Transverse colon (tissue), 4 donors: ENCODE measurements around the gene TNS1. TPM values are rescaled to one million over a fixed set of nuclear protein-coding genes. Genes with fewer than 3 reads are reported as not detected.
"Not testable (repeated sequence)": the region's sequence is repeated elsewhere in the genome, so short reads cannot be mapped to it uniquely, and the experiment has no call there.

Experiments used
- DNase-seq: peaks from one replicate; pipeline ENCODE4 v3.0.0-alpha.2; 2019
- H3K27ac ChIP-seq, 4 donors: fragments of 200-600 bp; sonication (generic); 2 replicates each; pipeline ENCODE4 v1.5.1; 2016 to 2018; ENCODE audit warnings: inconsistent platforms in 4 of 4
- H3K27me3 ChIP-seq: fragments of 200-600 bp; sonication (generic); 2 replicates; pipeline ENCODE4 v1.5.1; 2017; ENCODE audit warnings: inconsistent platforms
- H3K36me3 ChIP-seq, 4 donors: fragments of 200-600 bp; sonication (generic); 2 replicates each; pipeline ENCODE4 v1.5.1; 2017 to 2019; ENCODE audit warnings: inconsistent platforms in 4 of 4
- H3K4me1 ChIP-seq, 4 donors: fragments of 200-600 bp; sonication (generic); 2 replicates each; pipeline ENCODE4 v1.5.1; 2017 to 2020; ENCODE audit warnings: inconsistent platforms in 4 of 4
- H3K4me3 ChIP-seq, 4 donors: fragments of 200-600 bp; sonication (generic); 1 replicate in 1 of 4; 2 replicates in 3 of 4; pipeline versions ENCODE4 v1.5.1 to v1.6.1; 2017 to 2019; ENCODE audit warnings: inconsistent platforms in 4 of 4
- H3K9me3 ChIP-seq, 2 donors: fragments of 200-600 bp; sonication (generic); 2 replicates each; pipeline ENCODE4 v1.5.1; 2017 to 2019; ENCODE audit warnings: inconsistent platforms in 2 of 2
- EP300 ChIP-seq: sonication (generic); formaldehyde crosslinking; IDR thresholded peaks from one replicate; pipeline ENCODE4 v1.6.1; 2017; ENCODE audit warnings: antibody characterized with exemption, low read depth
- POLR2A ChIP-seq: fragments of 450-650 bp; IDR thresholded peaks from one replicate; pipeline ENCODE4 v1.6.1; 2016; ENCODE audit warnings: antibody characterized with exemption, mild to moderate bottlenecking, moderate library complexity
- POLR2AphosphoS5 ChIP-seq, 3 donors: sonication (generic); formaldehyde crosslinking; IDR thresholded peaks; one replicate each; pipeline ENCODE4 v1.6.1; 2016; ENCODE audit warnings: antibody characterized with exemption in 3 of 3
- WGBS, 2 donors: methylation state at CpG; one replicate each; pipeline ENCODE4 v1.1.5; 2018; ENCODE audit warnings: low coverage in 1 of 2; 5-methylcytosine and 5-hydroxymethylcytosine counted together
- in situ Hi-C, 4 donors: fragments of 200-750 bp; cut with MboI; loops; one replicate each; pipeline versions ENCODE4 v1.15.0 to v1.15.1; 2017; ENCODE audit warnings: low sequenced_read_pairs in 3 of 4, low pct_ligation_motif_present in 1 of 4, low pct_unique_long_range_greater_than_20kb in 1 of 4
- intact Hi-C: fragments of 100-400 bp; cut with DNase I; formaldehyde crosslinking; loops from one replicate; pipeline ENCODE4 v1.15.1; 2023; ENCODE audit warnings: low total_unique reads
- total RNA-seq, 4 donors: library from RNA; depleted of rRNA; stranded (reverse); fragments of >200 nt; gene quantifications; one replicate each; pipeline ENCODE4 v1.1.0, GENCODE V29; 2016
- TF ChIP-seq, protein P1 (sequence below), 5 experiments: fragments of 200-600 bp in 3 of 5; fragments of 450-650 bp in 2 of 5; sonication (generic) in 3 of 5; IDR thresholded peaks; 1 replicate in 2 of 5; 2 replicates in 3 of 5; pipeline ENCODE4 v1.5.1; 2016 to 2017; ENCODE audit warnings: antibody characterized with exemption in 5 of 5, inconsistent platforms in 3 of 5, mild to moderate bottlenecking in 2 of 5, moderate library complexity in 1 of 5

The TNS1 gene
- total RNA-seq, 4 donors from 2014 or later: 101 to 487 (median 231) TPM

- TF ChIP-seq POLR2A (no peak), EP300 (no peak), POLR2AphosphoS5 (IDR thresholded peaks at IDR 0.05) (no peak)
- TF ChIP-seq, protein P1, sequence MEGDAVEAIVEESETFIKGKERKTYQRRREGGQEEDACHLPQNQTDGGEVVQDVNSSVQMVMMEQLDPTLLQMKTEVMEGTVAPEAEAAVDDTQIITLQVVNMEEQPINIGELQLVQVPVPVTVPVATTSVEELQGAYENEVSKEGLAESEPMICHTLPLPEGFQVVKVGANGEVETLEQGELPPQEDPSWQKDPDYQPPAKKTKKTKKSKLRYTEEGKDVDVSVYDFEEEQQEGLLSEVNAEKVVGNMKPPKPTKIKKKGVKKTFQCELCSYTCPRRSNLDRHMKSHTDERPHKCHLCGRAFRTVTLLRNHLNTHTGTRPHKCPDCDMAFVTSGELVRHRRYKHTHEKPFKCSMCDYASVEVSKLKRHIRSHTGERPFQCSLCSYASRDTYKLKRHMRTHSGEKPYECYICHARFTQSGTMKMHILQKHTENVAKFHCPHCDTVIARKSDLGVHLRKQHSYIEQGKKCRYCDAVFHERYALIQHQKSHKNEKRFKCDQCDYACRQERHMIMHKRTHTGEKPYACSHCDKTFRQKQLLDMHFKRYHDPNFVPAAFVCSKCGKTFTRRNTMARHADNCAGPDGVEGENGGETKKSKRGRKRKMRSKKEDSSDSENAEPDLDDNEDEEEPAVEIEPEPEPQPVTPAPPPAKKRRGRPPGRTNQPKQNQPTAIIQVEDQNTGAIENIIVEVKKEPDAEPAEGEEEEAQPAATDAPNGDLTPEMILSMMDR (IDR thresholded peaks at IDR 0.05): no peak
- intact Hi-C loops (no loop called here), in situ Hi-C loops (loop anchor here in 1 of 4 donors (25.0 kb wide), 1 partner anchor 234 kb away; no protein-coding TSS in a partner anchor)
- whole genome bisulfite sequencing, 2 donors: 90% methylated on average over 2 to 6 of the region's 6 CpGs
- DNase-seq: no peak
- Histone ChIP-seq H3K36me3 (no peaks in the 10 kb centered on the region), H3K9me3 (no peaks in the 10 kb centered on the region), H3K4me1 (peaks cover 0 to 5% (median 0%) of the 10 kb centered on the region in 4 donors), H3K27ac (no peak overlapping the region), H3K4me3 (no peak overlapping the region), H3K27me3 (no peaks in the 10 kb centered on the region)
These were observed 18.3 kb upstream of the TNS1 start for GRCh38 chr2:218020966-218021535.

- 95% methylated on average over 5 of the region's 5 CpGs; no CpG with 5 or more reads in 1 of the 2 donors for WGBS, 2 donors
- in situ Hi-C loops: loop anchor here in 1 of 4 donors (25.0 kb wide), 1 partner anchor 233 kb away; no protein-coding TSS in a partner anchor
- H3K27me3 ChIP-seq: no peaks in the 10 kb centered on the region
- no peak for DNase-seq
- no peaks in the 10 kb centered on the region for H3K36me3 ChIP-seq
- no peak overlapping the region for H3K27ac ChIP-seq
- no peak for TF ChIP-seq EP300
- TF ChIP-seq, protein P1 (IDR thresholded peaks at IDR 0.05): no peak
- TF ChIP-seq POLR2AphosphoS5 (IDR thresholded peaks at IDR 0.05): no peak
- TF ChIP-seq POLR2A: no peak
- H3K4me3 ChIP-seq: no peak overlapping the region
- H3K9me3 ChIP-seq: no peaks in the 10 kb centered on the region
- H3K4me1 ChIP-seq: peaks cover 0 to 5% (median 0%) of the 10 kb centered on the region in 4 donors
- intact Hi-C loops: no loop called here
These were observed 17.5 kb upstream of the TNS1 start for GRCh38 chr2:218020281-218020680.

GRCh38 chr2:218019411-218020060, 16.7 kb upstream of the TNS1 start:
- Histone ChIP-seq H3K4me1 (peaks cover 0 to 5% (median 0%) of the 10 kb centered on the region in 4 donors), H3K27me3 (no peaks in the 10 kb centered on the region), H3K36me3 (no peaks in the 10 kb centered on the region), H3K4me3 (no peak overlapping the region), H3K27ac (no peak overlapping the region), H3K9me3 (no peaks in the 10 kb centered on the region)
- WGBS, 2 donors: 81 to 84% methylated on average over 2 to 7 of the region's 7 CpGs
- intact Hi-C loops: no loop called here
- DNase-seq: no peak
- no peak for TF ChIP-seq EP300
- TF ChIP-seq, protein P1 (IDR thresholded peaks at IDR 0.05): no peak
- TF ChIP-seq POLR2A: no peak
- TF ChIP-seq POLR2AphosphoS5 (IDR thresholded peaks at IDR 0.05): no peak
- in situ Hi-C loops: loop anchor here in 1 of 4 donors (25.0 kb wide), 1 partner anchor 232 kb away; no protein-coding TSS in a partner anchor

GRCh38 chr2:218018842-218019125, 16.0 kb upstream of the TNS1 start:
- H3K27ac ChIP-seq, intact Hi-C loops, H3K4me3 ChIP-seq, H3K9me3 ChIP-seq, H3K4me1 ChIP-seq, DNase-seq, H3K27me3 ChIP-seq, H3K36me3 ChIP-seq: not testable (repeated sequence)
- in situ Hi-C loops: loop anchor here in 1 of 4 donors (25.0 kb wide), 1 partner anchor 231 kb away; no protein-coding TSS in a partner anchor
- WGBS, 2 donors: 93% methylated on average over 4 of the region's 4 CpGs; no CpG with 5 or more reads in 1 of the 2 donors
